Measurements from ENCODE around the gene PPP2R2C. TPM values are rescaled to one million over a fixed set of nuclear protein-coding genes. Genes with fewer than 3 reads are reported as not detected.

Gene PPP2R2C
- total and polyA plus RNA-seq, 2 donors: 5.4 to 6.4 TPM

DNA sequence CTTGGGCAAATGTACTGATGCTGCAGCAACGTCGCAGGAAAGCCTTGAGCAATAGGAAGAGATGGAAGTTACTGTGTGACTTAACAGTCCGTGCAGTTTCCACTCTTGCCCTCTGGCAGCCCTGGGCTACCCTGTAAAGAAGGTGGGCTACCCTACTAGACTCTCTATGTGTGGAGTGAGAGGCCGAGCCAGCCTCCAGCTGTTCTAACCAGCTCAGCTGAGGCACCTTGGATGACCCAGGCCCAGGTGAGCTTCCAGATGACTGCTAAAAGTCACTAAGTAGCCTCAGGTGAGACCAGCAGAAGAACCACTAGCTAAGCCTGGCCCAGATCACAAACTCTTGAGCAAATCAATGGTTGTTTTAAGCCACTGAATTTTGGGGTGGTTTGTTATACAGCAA, 34.9 kb upstream of the PPP2R2C start:
- no peaks in the 10 kb centered on the region for H3K4me1 ChIP-seq (ENCODE audit: control insufficient read depth in 2 of 2, insufficient read depth in 2 of 2, low read length in 2 of 2)
- no peak overlapping the region for H3K27ac ChIP-seq (ENCODE audit: low read depth in 1 of 2, low read length in 1 of 2)
- no peaks in the 10 kb centered on the region for H3K36me3 ChIP-seq (ENCODE audit: control insufficient read depth in 2 of 2, insufficient read depth in 2 of 2, low read length in 1 of 2)
- no peak for DNase-seq (ENCODE audit: low read depth in 6 of 9, low spot score in 9 of 9)
- no peak overlapping the region for H3K4me3 ChIP-seq (ENCODE audit: low read length in 2 of 2)
- 93% methylated on average over 4 of the region's 4 CpGs for WGBS
- H3K9me3 ChIP-seq (ENCODE audit: control insufficient read depth in 2 of 2, insufficient read depth in 1 of 2, low read length in 1 of 2): peaks cover 0 to 11% of the 10 kb centered on the region in 2 donors
- H3K27me3 ChIP-seq (ENCODE audit: control insufficient read depth in 2 of 2, insufficient read depth in 1 of 2, low read length in 1 of 2): no peaks in the 10 kb centered on the region

- WGBS: 95% methylated on average over 3 of the region's 3 CpGs
- no peaks in the 10 kb centered on the region for H3K27me3 ChIP-seq (ENCODE audit: control insufficient read depth in 2 of 2, insufficient read depth in 1 of 2, low read length in 1 of 2)
- H3K4me1 ChIP-seq (ENCODE audit: control insufficient read depth in 2 of 2, insufficient read depth in 2 of 2, low read length in 2 of 2): no peaks in the 10 kb centered on the region
- H3K4me3 ChIP-seq (ENCODE audit: low read length in 2 of 2): no peak overlapping the region
- no peak overlapping the region for H3K27ac ChIP-seq (ENCODE audit: low read depth in 1 of 2, low read length in 1 of 2)
- DNase-seq (ENCODE audit: low read depth in 6 of 9, low spot score in 9 of 9): no peak
- peaks cover 0 to 11% of the 10 kb centered on the region in 2 donors for H3K9me3 ChIP-seq (ENCODE audit: control insufficient read depth in 2 of 2, insufficient read depth in 1 of 2, low read length in 1 of 2)
- H3K36me3 ChIP-seq (ENCODE audit: control insufficient read depth in 2 of 2, insufficient read depth in 2 of 2, low read length in 1 of 2): no peaks in the 10 kb centered on the region
Observed at GRCh38 chr4:6506616-6507140, 34.3 kb upstream of the PPP2R2C start.

DNA sequence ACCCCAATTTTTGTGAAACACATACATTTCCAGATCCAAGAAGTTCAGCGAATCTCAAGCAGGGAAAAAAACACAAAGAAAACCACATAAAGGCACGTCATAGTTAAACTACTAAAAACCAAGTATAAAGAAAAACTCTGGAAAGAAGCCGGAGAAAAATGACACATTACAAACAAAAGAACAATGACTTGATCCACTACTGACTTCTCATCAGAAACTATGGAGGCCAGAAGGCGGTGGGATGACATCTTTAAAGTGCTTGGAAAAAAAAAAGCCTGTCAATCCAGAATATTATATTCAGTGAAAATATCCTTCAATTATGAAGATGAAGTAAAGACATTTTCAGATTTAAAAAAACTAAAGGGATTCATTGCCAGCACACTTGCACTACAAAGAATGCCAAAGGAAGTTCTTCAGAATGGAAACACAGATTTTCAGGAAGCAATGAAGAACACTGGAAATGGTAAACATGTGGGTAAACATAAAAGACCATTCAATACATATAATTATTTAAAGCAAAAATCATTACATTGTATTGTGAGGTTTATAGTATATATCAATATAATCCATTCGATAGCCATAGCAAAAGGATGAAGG, 32.6 kb upstream of the PPP2R2C start:
- Histone ChIP-seq H3K4me3 (ENCODE audit: low read length in 2 of 2) (no peak overlapping the region), H3K36me3 (ENCODE audit: control insufficient read depth in 2 of 2, insufficient read depth in 2 of 2, low read length in 1 of 2) (no peaks in the 10 kb centered on the region), H3K27me3 (ENCODE audit: control insufficient read depth in 2 of 2, insufficient read depth in 1 of 2, low read length in 1 of 2) (no peaks in the 10 kb centered on the region), H3K9me3 (ENCODE audit: control insufficient read depth in 2 of 2, insufficient read depth in 1 of 2, low read length in 1 of 2) (peaks cover 0 to 8% of the 10 kb centered on the region in 2 donors), H3K27ac (ENCODE audit: low read depth in 1 of 2, low read length in 1 of 2) (no peak overlapping the region), H3K4me1 (ENCODE audit: control insufficient read depth in 2 of 2, insufficient read depth in 2 of 2, low read length in 2 of 2) (no peaks in the 10 kb centered on the region)
- no peak for DNase-seq (ENCODE audit: low read depth in 6 of 9, low spot score in 9 of 9)
- WGBS: 86% methylated on average over 5 of the region's 5 CpGs

DNA sequence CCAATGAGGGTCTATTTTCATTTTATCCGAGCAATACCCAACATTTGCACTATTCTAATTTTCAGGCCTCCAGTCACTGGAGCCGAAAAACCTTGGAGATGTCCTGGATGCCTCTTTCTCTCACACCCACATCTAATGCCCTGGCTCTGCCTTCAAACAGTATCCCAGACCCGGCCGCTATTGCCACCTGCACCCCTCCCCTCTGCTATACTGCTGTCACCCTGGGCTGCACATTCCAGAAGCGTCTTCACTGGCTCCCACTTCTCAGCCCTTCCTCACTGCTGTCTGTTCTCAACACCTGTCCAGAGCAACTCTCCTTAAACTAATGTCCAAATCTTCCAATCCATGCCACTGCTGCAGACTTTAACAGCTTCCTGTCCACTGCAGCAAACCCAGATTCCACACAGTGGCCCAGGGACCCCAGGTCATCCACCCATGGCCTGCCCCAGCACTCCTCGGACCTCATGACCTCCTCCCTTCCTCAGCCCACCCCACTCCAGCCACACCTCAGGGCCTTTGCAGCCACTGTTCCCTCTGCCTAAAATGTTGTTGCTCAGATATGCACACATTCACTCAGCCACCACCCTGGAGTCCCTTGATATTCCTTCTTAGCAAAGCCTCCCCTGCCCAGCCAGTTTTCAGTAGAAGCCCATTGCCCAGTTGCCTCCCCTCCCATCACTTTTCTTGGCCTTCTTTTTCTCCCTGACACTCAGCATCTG, 30.5 kb upstream of the PPP2R2C start:
- H3K27me3 ChIP-seq (ENCODE audit: control insufficient read depth in 2 of 2, insufficient read depth in 1 of 2, low read length in 1 of 2): no peaks in the 10 kb centered on the region
- H3K27ac ChIP-seq (ENCODE audit: low read depth in 1 of 2, low read length in 1 of 2): no peak overlapping the region
- peaks cover 0 to 8% of the 10 kb centered on the region in 2 donors for H3K9me3 ChIP-seq (ENCODE audit: control insufficient read depth in 2 of 2, insufficient read depth in 1 of 2, low read length in 1 of 2)
- H3K4me1 ChIP-seq (ENCODE audit: control insufficient read depth in 2 of 2, insufficient read depth in 2 of 2, low read length in 2 of 2): no peaks in the 10 kb centered on the region
- no peaks in the 10 kb centered on the region for H3K36me3 ChIP-seq (ENCODE audit: control insufficient read depth in 2 of 2, insufficient read depth in 2 of 2, low read length in 1 of 2)
- no peak overlapping the region for H3K4me3 ChIP-seq (ENCODE audit: low read length in 2 of 2)
- no peak for DNase-seq (ENCODE audit: low read depth in 6 of 9, low spot score in 9 of 9)
- 81% methylated on average over 6 of the region's 6 CpGs for WGBS

GRCh38 chr4:6502147-6502546, 29.7 kb upstream of the PPP2R2C start:
- no peaks in the 10 kb centered on the region for H3K27me3 ChIP-seq (ENCODE audit: control insufficient read depth in 2 of 2, insufficient read depth in 1 of 2, low read length in 1 of 2)
- H3K36me3 ChIP-seq (ENCODE audit: control insufficient read depth in 2 of 2, insufficient read depth in 2 of 2, low read length in 1 of 2): no peaks in the 10 kb centered on the region
- H3K4me3 ChIP-seq (ENCODE audit: low read length in 2 of 2): no peak overlapping the region
- DNase-seq (ENCODE audit: low read depth in 6 of 9, low spot score in 9 of 9): peak in 1 of 9 donors; percentile 4
- WGBS: 76% methylated on average over 6 of the region's 6 CpGs
- no peak overlapping the region for H3K27ac ChIP-seq (ENCODE audit: low read depth in 1 of 2, low read length in 1 of 2)
- H3K9me3 ChIP-seq (ENCODE audit: control insufficient read depth in 2 of 2, insufficient read depth in 1 of 2, low read length in 1 of 2): peaks cover 0 to 8% of the 10 kb centered on the region in 2 donors
- H3K4me1 ChIP-seq (ENCODE audit: control insufficient read depth in 2 of 2, insufficient read depth in 2 of 2, low read length in 2 of 2): no peaks in the 10 kb centered on the region

DNA sequence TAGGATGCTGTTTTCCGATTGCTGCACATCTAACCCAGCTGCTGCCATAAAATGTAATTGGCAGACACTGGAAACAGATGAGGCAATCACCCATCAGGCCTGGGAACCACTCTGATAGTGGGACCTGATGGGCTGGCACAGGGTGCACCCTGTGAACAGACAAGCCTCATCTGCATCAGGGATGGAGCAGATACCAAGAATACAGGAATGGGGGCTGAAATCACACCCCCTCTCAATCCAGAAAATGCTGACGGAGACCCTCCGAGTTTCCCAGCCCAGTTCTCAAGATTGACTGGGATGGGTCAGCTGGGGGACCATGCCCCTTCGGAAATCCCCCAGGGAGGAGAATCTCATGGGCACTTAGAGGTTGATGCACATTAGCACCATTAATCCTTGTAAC, 28.8 kb upstream of the PPP2R2C start:
- DNase-seq (ENCODE audit: low read depth in 6 of 9, low spot score in 9 of 9): no peak
- peaks cover 0 to 6% of the 10 kb centered on the region in 2 donors for H3K9me3 ChIP-seq (ENCODE audit: control insufficient read depth in 2 of 2, insufficient read depth in 1 of 2, low read length in 1 of 2)
- H3K36me3 ChIP-seq (ENCODE audit: control insufficient read depth in 2 of 2, insufficient read depth in 2 of 2, low read length in 1 of 2): no peaks in the 10 kb centered on the region
- no peaks in the 10 kb centered on the region for H3K4me1 ChIP-seq (ENCODE audit: control insufficient read depth in 2 of 2, insufficient read depth in 2 of 2, low read length in 2 of 2)
- WGBS: 87% methylated on average over 4 of the region's 4 CpGs
- H3K27ac ChIP-seq (ENCODE audit: low read depth in 1 of 2, low read length in 1 of 2): no peak overlapping the region
- H3K4me3 ChIP-seq (ENCODE audit: low read length in 2 of 2): no peak overlapping the region
- H3K27me3 ChIP-seq (ENCODE audit: control insufficient read depth in 2 of 2, insufficient read depth in 1 of 2, low read length in 1 of 2): no peaks in the 10 kb centered on the region

DNA sequence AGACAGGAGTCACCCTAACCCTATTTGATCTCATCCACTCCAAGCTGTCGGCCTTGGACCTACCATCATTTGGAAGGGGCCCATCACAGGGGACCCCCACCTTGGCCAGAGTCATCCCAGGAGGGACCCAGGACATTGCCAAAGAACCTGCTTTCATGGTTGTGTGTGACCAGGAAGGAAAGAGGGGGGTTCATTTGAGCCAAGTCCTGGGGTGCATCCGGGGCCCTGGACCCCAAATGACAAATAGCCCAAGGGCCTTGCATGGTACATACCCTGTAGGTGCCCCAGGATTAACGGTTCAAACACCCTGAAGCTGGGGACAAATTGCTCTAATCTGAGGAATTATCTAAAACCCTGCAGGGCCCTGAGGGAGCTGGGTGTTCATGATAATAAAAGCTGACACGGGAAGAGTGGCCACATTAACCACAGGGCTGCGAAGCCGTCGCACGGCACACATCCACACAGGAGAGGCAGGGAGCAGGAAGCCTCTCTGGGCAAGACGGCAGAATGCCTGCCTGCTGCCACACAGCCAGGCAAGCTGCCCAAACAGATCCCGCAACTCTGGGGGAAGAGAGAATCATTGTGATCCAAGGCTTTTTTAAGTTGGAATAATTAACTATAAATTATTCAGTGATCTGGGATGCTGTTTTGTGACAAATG, 28.2 kb upstream of the PPP2R2C start:
- H3K4me3 ChIP-seq (ENCODE audit: low read length in 2 of 2): no peak overlapping the region
- WGBS: 67% methylated on average over 10 of the region's 10 CpGs

DNA sequence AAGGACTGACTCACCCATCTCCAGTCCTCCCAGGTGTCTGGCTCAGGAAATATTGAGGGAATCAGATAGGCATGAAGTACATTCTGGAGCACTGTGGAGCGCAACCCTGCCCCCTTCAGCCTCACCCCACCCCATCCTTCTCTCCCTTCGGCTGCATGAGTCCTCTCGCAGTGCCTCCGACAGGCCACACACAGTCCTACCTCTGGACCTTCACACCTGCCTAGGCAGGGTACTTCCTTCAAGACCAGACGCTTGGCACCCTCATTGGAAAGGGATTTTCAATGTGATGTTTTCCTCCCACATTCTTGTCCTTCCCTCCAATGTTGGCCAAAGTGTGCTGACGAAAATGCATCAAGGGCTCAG, 26.8 kb upstream of the PPP2R2C start:
- Histone ChIP-seq H3K4me1 (ENCODE audit: control insufficient read depth in 2 of 2, insufficient read depth in 2 of 2, low read length in 2 of 2) (no peaks in the 10 kb centered on the region), H3K4me3 (ENCODE audit: low read length in 2 of 2) (no peak overlapping the region), H3K27me3 (ENCODE audit: control insufficient read depth in 2 of 2, insufficient read depth in 1 of 2, low read length in 1 of 2) (no peaks in the 10 kb centered on the region), H3K27ac (ENCODE audit: low read depth in 1 of 2, low read length in 1 of 2) (no peak overlapping the region), H3K9me3 (ENCODE audit: control insufficient read depth in 2 of 2, insufficient read depth in 1 of 2, low read length in 1 of 2) (peaks cover 0 to 6% of the 10 kb centered on the region in 2 donors), H3K36me3 (ENCODE audit: control insufficient read depth in 2 of 2, insufficient read depth in 2 of 2, low read length in 1 of 2) (no peaks in the 10 kb centered on the region)
- WGBS: 84% methylated on average over 6 of the region's 6 CpGs
- no peak for DNase-seq (ENCODE audit: low read depth in 6 of 9, low spot score in 9 of 9)

More for the DNA sequence above, 28.2 kb upstream of the PPP2R2C start:
- H3K27ac ChIP-seq (ENCODE audit: low read depth in 1 of 2, low read length in 1 of 2): no peak overlapping the region
- DNase-seq (ENCODE audit: low read depth in 6 of 9, low spot score in 9 of 9): no peak
- H3K36me3 ChIP-seq (ENCODE audit: control insufficient read depth in 2 of 2, insufficient read depth in 2 of 2, low read length in 1 of 2): no peaks in the 10 kb centered on the region
- H3K4me1 ChIP-seq (ENCODE audit: control insufficient read depth in 2 of 2, insufficient read depth in 2 of 2, low read length in 2 of 2): no peaks in the 10 kb centered on the region
- H3K9me3 ChIP-seq (ENCODE audit: control insufficient read depth in 2 of 2, insufficient read depth in 1 of 2, low read length in 1 of 2): peaks cover 0 to 6% of the 10 kb centered on the region in 2 donors
- no peaks in the 10 kb centered on the region for H3K27me3 ChIP-seq (ENCODE audit: control insufficient read depth in 2 of 2, insufficient read depth in 1 of 2, low read length in 1 of 2)

Data from thymus (tissue), 11 donors.